Measurements from ENCODE around the gene SKIC8. TPM values are rescaled to one million over a fixed set of nuclear protein-coding genes. Genes with fewer than 3 reads are reported as not detected.
A peak's percentile ranks its signal among the peaks of the same experiment; 100 is the strongest.

The SKIC8 gene
- total and polyA plus RNA-seq, 12 donors: 45.9 to 137 (median 64.1) TPM

DNA sequence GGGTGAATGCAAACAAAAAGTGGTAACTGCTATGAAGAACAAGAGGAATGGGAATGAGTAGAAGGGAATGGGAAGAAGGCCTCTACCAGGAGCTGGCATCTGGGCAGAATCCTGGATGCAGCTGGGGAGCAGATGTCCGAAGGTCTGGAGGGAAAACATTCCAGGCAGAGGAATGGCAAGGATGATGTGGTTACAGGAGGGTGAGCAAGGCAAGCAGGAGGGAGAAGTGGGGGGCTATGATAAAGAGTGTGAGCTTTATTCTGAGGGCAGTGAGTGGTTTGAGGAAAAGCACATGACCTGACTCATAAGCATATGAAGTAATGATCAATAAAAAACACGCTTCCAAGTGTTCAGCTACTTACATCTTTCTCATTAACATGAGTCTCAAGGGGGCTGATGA is 17.1 kb downstream of the SKIC8 start:
- intact Hi-C loops (cut with DNase I): no loop called here
- no peak for DNase-seq
- TF ChIP-seq, protein P1, sequence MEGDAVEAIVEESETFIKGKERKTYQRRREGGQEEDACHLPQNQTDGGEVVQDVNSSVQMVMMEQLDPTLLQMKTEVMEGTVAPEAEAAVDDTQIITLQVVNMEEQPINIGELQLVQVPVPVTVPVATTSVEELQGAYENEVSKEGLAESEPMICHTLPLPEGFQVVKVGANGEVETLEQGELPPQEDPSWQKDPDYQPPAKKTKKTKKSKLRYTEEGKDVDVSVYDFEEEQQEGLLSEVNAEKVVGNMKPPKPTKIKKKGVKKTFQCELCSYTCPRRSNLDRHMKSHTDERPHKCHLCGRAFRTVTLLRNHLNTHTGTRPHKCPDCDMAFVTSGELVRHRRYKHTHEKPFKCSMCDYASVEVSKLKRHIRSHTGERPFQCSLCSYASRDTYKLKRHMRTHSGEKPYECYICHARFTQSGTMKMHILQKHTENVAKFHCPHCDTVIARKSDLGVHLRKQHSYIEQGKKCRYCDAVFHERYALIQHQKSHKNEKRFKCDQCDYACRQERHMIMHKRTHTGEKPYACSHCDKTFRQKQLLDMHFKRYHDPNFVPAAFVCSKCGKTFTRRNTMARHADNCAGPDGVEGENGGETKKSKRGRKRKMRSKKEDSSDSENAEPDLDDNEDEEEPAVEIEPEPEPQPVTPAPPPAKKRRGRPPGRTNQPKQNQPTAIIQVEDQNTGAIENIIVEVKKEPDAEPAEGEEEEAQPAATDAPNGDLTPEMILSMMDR (IDR thresholded peaks at IDR 0.05): no peak
- TF ChIP-seq POLR2A (IDR thresholded peaks at IDR 0.05): no peak
- no peaks in the 10 kb centered on the region for H3K4me1 ChIP-seq (replicated peaks in 1 of 2)
- H3K36me3 ChIP-seq (replicated peaks in 1 of 2): peaks cover 0 to 73% of the 10 kb centered on the region in 2 donors
- H3K9me3 ChIP-seq (replicated peaks in 1 of 3): no peaks in the 10 kb centered on the region
- no peaks in the 10 kb centered on the region for H3K27me3 ChIP-seq
- no peak overlapping the region for H3K4me3 ChIP-seq
- H3K27ac ChIP-seq: no peak overlapping the region
- WGBS, 4 donors: 82 to 91% (median 86%) methylated on average over 2 of the region's 2 CpGs

DNA sequence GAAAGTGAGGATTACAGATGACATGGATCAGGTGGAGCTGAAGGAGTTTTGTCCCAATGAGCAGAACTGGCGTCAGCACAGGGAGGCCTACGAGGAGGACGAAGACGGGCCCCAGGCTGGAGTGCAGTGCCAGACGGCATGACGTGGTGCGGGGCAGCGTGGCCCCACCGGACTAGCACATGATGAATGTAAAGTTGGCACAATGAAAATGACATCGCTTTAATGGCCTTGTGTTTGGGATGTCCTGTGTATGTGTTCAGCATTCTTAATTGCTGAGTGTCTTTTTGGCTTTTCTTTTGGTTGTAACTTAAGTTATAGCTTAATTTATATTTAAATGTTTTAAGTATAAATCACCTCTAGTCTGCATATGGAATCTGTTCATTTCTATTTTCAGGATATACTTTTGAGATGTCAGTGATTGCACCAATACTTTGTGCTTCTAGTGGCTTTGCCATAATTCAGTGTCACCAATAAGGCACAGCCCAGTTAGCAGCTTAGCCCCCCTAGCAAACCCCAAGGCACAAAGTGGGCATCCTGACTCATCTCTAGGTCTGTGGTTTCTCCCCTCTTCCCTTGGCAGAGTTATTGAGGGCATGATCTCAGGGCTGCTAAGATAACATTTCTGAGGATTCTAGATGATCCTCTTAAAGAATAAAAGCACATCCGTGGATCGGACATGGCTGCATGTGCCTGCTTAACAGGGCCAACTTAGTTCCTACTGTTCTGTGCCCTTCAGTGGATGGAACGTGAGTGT is 18.9 kb downstream of the SKIC8 start:
- Histone ChIP-seq H3K27ac (no peak overlapping the region), H3K27me3 (no peaks in the 10 kb centered on the region), H3K4me3 (no peak overlapping the region), H3K36me3 (replicated peaks in 1 of 2) (peaks cover 0 to 59% of the 10 kb centered on the region in 2 donors), H3K4me1 (replicated peaks in 1 of 2) (peaks cover 0 to 5% of the 10 kb centered on the region in 2 donors), H3K9me3 (replicated peaks in 1 of 3) (no peaks in the 10 kb centered on the region)
- DNase-seq: no peak
- whole genome bisulfite sequencing, 4 donors: 91 to 92% (median 92%) methylated on average over 13 of the region's 13 CpGs
- TF ChIP-seq POLR2A (IDR thresholded peaks at IDR 0.05): no peak
- TF ChIP-seq, protein P1 (IDR thresholded peaks at IDR 0.05): no peak
- intact Hi-C loops (cut with DNase I): no loop called here

DNA sequence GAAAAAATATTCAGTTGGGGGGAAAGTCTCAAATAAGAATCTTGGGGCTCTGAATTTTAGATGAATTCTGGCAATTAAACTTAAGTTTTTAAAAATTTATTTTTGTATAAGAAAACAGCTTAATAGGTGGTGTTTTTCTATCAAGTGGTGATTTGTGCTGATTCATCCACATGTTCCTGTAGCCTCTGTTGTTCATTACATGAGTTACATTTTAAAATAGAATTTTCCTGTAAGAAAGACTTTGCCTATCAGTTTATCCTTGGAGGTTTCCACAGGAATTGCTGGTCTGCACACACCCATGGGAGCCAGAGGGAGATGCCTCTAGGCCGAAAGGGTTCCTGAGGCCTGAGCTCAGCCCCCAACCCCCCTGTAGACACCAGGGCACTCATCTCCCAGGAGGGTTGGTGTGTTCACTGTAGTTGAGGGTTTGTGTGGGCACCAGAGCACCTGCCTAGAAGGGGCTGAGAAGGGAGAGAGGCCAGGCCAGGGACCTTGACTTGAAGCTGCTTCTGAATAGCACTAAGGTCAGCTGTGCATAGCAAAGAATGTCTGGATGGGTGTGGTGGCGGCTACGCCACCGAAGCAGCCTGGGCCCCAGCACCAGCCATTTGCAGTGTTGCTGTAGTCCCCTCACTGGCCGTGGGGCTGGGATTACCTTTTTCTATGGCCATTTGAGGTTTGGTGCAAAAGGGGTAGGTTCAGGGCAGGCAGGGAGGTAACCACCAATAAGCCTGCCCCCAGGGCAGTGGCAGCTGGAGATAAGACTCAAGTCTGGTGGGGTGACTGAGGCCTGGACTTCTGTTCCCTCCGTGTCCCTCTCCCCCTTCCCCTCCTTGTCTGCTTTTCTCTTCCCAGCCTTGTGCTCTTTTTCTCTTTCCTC is 23.1 kb downstream of the SKIC8 start:
- H3K27ac ChIP-seq: peak overlapping the region in 1 of 5 donors; percentile 41

DNA sequence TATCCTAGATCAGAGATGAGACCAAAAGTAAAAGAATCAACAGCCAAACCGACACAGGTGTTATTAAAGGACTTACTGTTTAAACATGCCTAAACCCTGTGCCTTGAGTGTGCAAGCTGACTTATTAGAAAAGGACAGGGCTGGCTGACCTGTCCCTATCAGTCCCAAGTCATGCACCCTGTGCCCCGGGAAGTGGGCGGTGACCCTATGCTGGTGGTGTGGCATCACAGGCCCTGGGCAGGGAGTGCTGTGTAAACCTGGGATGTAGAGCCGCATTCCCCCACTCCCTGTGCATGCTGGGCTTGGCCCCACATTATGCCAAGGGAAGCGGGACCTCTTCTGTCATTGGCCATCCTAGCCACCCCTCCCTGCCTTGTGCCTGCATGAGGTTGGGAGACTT is 24.4 kb downstream of the SKIC8 start:
- no peaks in the 10 kb centered on the region for H3K9me3 ChIP-seq (replicated peaks in 1 of 3)
- WGBS, 4 donors: 86 to 97% (median 92%) methylated on average over 1 to 5 of the region's 5 CpGs
- DNase-seq: no peak
- peaks cover 0 to 30% of the 10 kb centered on the region in 2 donors for H3K36me3 ChIP-seq (replicated peaks in 1 of 2)
- no peaks in the 10 kb centered on the region for H3K27me3 ChIP-seq
- peaks cover 0 to 5% of the 10 kb centered on the region in 2 donors for H3K4me1 ChIP-seq (replicated peaks in 1 of 2)
- TF ChIP-seq, protein P1 (IDR thresholded peaks at IDR 0.05): no peak
- no peak for TF ChIP-seq POLR2A (IDR thresholded peaks at IDR 0.05)
- intact Hi-C loops (cut with DNase I): no loop called here
- H3K4me3 ChIP-seq: no peak overlapping the region
- H3K27ac ChIP-seq: no peak overlapping the region

More for the DNA sequence above, 23.1 kb downstream of the SKIC8 start:
- Histone ChIP-seq H3K9me3 (replicated peaks in 1 of 3) (no peaks in the 10 kb centered on the region), H3K27me3 (no peaks in the 10 kb centered on the region), H3K4me3 (no peak overlapping the region), H3K4me1 (replicated peaks in 1 of 2) (peaks cover 0 to 5% of the 10 kb centered on the region in 2 donors), H3K36me3 (replicated peaks in 1 of 2) (peaks cover 0 to 40% of the 10 kb centered on the region in 2 donors)
- intact Hi-C loops (cut with DNase I): no loop called here
- DNase-seq: no peak
- no peak for TF ChIP-seq POLR2A (IDR thresholded peaks at IDR 0.05)
- TF ChIP-seq, protein P1 (IDR thresholded peaks at IDR 0.05): no peak
- WGBS, 4 donors: 87 to 92% (median 91%) methylated on average over 6 of the region's 6 CpGs

Measured in adrenal gland (tissue), 12 donors.